K562 (cell line): Measurements from ENCODE around the gene NTNG1. TPM values are rescaled to one million over a fixed set of nuclear protein-coding genes. Genes with fewer than 3 reads are reported as not detected.

Source experiments
- ATAC-seq: fragments of 200-7000 bp; cut with Tn5 transposase; 3 replicates; pipeline ENCODE4 v1.9.1; 2020; ENCODE audit warnings: moderate library complexity
- BruUV-seq: library from RNA; stranded (reverse); fragments of 400-500 nt; replicated peaks from 2 replicates; lab custom pipeline; 2021; lab: Mats Ljungman, UMichigan
- CTCF ChIA-PET: fragments of 300-600 bp; formaldehyde crosslinking; extraction: SDS; loops from one replicate; lab custom pipeline; 2021; ENCODE audit warnings: low intra/inter-chr PET ratio; lab: Yijun Ruan, JAX
- POLR2A ChIA-PET: fragments of 300-600, 350-650 bp; sonication (Branson Sonifier 250); formaldehyde crosslinking; extraction: SDS; loops from one replicate; lab custom pipeline; 2021; ENCODE audit warnings: antibody characterized with exemption, inconsistent platforms; lab: Yijun Ruan, JAX
- DNase-seq, 4 experiments: peaks; one replicate each; pipeline versions ENCODE4 v3.0.0 to v3.0.0-alpha.2; 2011 to 2018; ENCODE audit warnings: low spot score in 3 of 4, mixed read lengths in 3 of 4; ENCODE audit errors: extremely low read depth in 1 of 4
- FAIRE-seq: peaks from 2 replicates; lab custom pipeline; 2011; peaks lifted over from hg19 to GRCh38; lab: Jason Lieb, UNC
- H2AFZ ChIP-seq: 2 replicates; pipeline ENCODE4 v1.6.0; 2011; ENCODE audit warnings: low read depth, low read length, control low read depth, inconsistent platforms
- H3K27ac ChIP-seq: fragments of 200-600 bp; 3 replicates; pipeline ENCODE4 v1.8.0; 2011; ENCODE audit warnings: low read depth, mild to moderate bottlenecking, control low read depth, inconsistent platforms, low read length, moderate library complexity, mixed read lengths; ENCODE audit errors: extremely low read depth
- H3K27me3 ChIP-seq, 2 experiments: fragments of 300-600 bp in 1 of 2; 2 replicates in 1 of 2; 3 replicates in 1 of 2; pipeline versions ENCODE4 v1.6.0 to v1.8.0; 2011; ENCODE audit warnings: inconsistent platforms in 2 of 2, low read length in 2 of 2, mild to moderate bottlenecking in 1 of 2, mixed read lengths in 1 of 2, moderate library complexity in 1 of 2; ENCODE audit not compliant: control insufficient read depth in 2 of 2, insufficient read depth in 2 of 2
- H3K36me3 ChIP-seq: fragments of 300-600 bp; 3 replicates; pipeline ENCODE4 v1.8.0; 2011; ENCODE audit warnings: mild to moderate bottlenecking, low read length, inconsistent platforms; ENCODE audit not compliant: control insufficient read depth, insufficient read depth
- H3K4me1 ChIP-seq, 2 experiments: fragments of 200-600 bp in 1 of 2; replicated peaks in 1 of 2; 2 replicates in 1 of 2; 3 replicates in 1 of 2; pipeline versions ENCODE4 v1.5.1 to v1.8.0; 2011; ENCODE audit warnings: inconsistent platforms in 2 of 2, low read length in 2 of 2, mild to moderate bottlenecking in 1 of 2, mixed read lengths in 1 of 2, moderate library complexity in 1 of 2; ENCODE audit not compliant: control insufficient read depth in 2 of 2, insufficient read depth in 2 of 2
- H3K4me2 ChIP-seq: 2 replicates; pipeline ENCODE4 v1.6.1; 2011; ENCODE audit warnings: low read length, control low read depth, inconsistent platforms, mixed read lengths; ENCODE audit not compliant: insufficient read depth
- H3K4me3 ChIP-seq: fragments of 200-600 bp; sonication (generic), shearing (Covaris generic); 2 replicates; pipeline ENCODE4 v1.5.1; 2016; ENCODE audit warnings: control low read depth, inconsistent platforms
- H3K79me2 ChIP-seq: fragments of 200-600 bp; 3 replicates; pipeline ENCODE4 v1.8.0; 2011; ENCODE audit warnings: low read length, inconsistent platforms; ENCODE audit not compliant: control insufficient read depth, insufficient read depth
- H3K9ac ChIP-seq, 2 experiments: 2 replicates each; pipeline versions ENCODE4 v1.6.0 to v1.6.1; 2011; ENCODE audit warnings: low read depth in 2 of 2, low read length in 2 of 2, control low read depth in 1 of 2, inconsistent platforms in 1 of 2, mild to moderate bottlenecking in 1 of 2, mixed read lengths in 1 of 2; ENCODE audit not compliant: insufficient read depth in 1 of 2
- H3K9me1 ChIP-seq: one replicate; pipeline ENCODE4 v1.6.0; 2011; ENCODE audit warnings: inconsistent platforms, mild to moderate bottlenecking, low read length, moderate library complexity; ENCODE audit not compliant: control insufficient read depth, insufficient read depth
- H3K9me3 ChIP-seq: replicated peaks from 2 replicates; pipeline ENCODE4 v1.5.1; 2011; ENCODE audit warnings: low read depth, low read length, inconsistent platforms; ENCODE audit not compliant: control insufficient read depth, insufficient read depth
- H4K20me1 ChIP-seq: replicated peaks from 2 replicates; pipeline ENCODE4 v1.6.1; 2011; ENCODE audit warnings: low read length, inconsistent platforms, mixed read lengths; ENCODE audit not compliant: control insufficient read depth, insufficient read depth
- BCL6 ChIP-seq: fragments of 250-450 bp; sonication (Bioruptor Pico); IDR thresholded peaks from 2 replicates; pipeline ENCODE4 v1.4.0; 2020
- GMEB1 ChIP-seq: fragments of 250-450 bp; sonication (Bioruptor Pico); IDR thresholded peaks from 2 replicates; pipeline ENCODE4 v1.4.0; 2020; ENCODE audit warnings: mild to moderate bottlenecking
- NEUROD1 ChIP-seq: fragments of 150-350 bp; IDR thresholded peaks from 2 replicates; pipeline ENCODE4 v1.6.1; 2014; ENCODE audit warnings: borderline replicate concordance, low read length, low read depth; ENCODE audit not compliant: partially characterized antibody
- NFIC ChIP-seq: fragments of 450-650 bp; IDR thresholded peaks from 2 replicates; pipeline ENCODE4 v1.6.1; 2017; ENCODE audit warnings: mild to moderate bottlenecking, inconsistent platforms
- NFIX ChIP-seq: fragments of 250-450 bp; sonication (Bioruptor Pico); IDR thresholded peaks from 2 replicates; pipeline ENCODE4 v1.4.0; 2020; ENCODE audit warnings: low read depth, mild to moderate bottlenecking, moderate library complexity
- RBM22 ChIP-seq: fragments of 200-400 bp; formaldehyde crosslinking; IDR thresholded peaks from 2 replicates; pipeline ENCODE4 v1.6.1; 2018; ENCODE audit warnings: low read length, low read depth; ENCODE audit not compliant: poor library complexity, severe bottlenecking
- SIRT6 ChIP-seq: IDR thresholded peaks from one replicate; pipeline ENCODE4 v1.6.1; 2012; ENCODE audit warnings: low read depth, mild to moderate bottlenecking, control low read depth, inconsistent platforms, low read length, moderate library complexity
- WGBS: fragments of 100-300 bp; shearing (Covaris generic); methylation state at CpG from one replicate; pipeline ENCODE4 v1.1.6; 2016; ENCODE audit warnings: low coverage, mixed read lengths; ENCODE audit not compliant: insufficient coverage; ENCODE audit errors: missing lambda C conversion rate; 5-methylcytosine and 5-hydroxymethylcytosine counted together
- in situ Hi-C: fragments of 300-500 bp; cut with MboI; formaldehyde crosslinking; loops from 4 replicates; pipeline ENCODE4 v1.15.0; 2018; ENCODE audit warnings: inconsistent platforms, mixed read lengths
- intact Hi-C: fragments of 100-400 bp; cut with micrococcal nuclease; formaldehyde crosslinking; loops from 2 replicates; pipeline ENCODE4 v1.14.2; 2022
- polyA plus RNA-seq, 8 experiments: library from polyadenylated mRNA; depleted of rRNA in 4 of 8; stranded (reverse) in 5 of 8; unstranded in 3 of 8; fragments of >200 nt; fragmentation: Nextera tagmentation in 2 of 8; fragmentation: Illumina TruSeq in 1 of 8; extraction: Ambion mirVana in 2 of 8; extraction: Trizol in 1 of 8; gene quantifications; 2 replicates each; pipeline versions ENCODE4 v1.2.1 to v1.2.3, GENCODE V29; 2011 to 2014; ENCODE audit warnings: inconsistent platforms in 1 of 8, missing spikeins in 1 of 8
- total RNA-seq, 7 experiments: library from RNA; depleted of rRNA in 6 of 7; stranded (reverse); fragments of >200 nt in 6 of 7; fragmentation: Illumina TruSeq in 2 of 7; extraction: Trizol in 2 of 7; gene quantifications; 2 replicates each; pipeline versions ENCODE4 v1.2.1 to v1.2.3, GENCODE V29; 2011 to 2021; ENCODE audit warnings: low replicate concordance in 1 of 7
- TF ChIP-seq, protein P1 (sequence below): IDR thresholded peaks from 3 replicates; pipeline ENCODE4 v1.6.1; 2011; ENCODE audit warnings: borderline replicate concordance, mild to moderate bottlenecking, moderate library complexity; ENCODE audit not compliant: insufficient read length; ENCODE audit errors: extremely low read depth
- TF ChIP-seq, protein P2 (sequence below), 2 experiments: fragments of 450-650 bp; formaldehyde crosslinking in 1 of 2; IDR thresholded peaks; 2 replicates each; pipeline versions ENCODE4 v1.4.0 to v1.6.1; 2014 to 2020; ENCODE audit warnings: mild to moderate bottlenecking in 2 of 2, borderline replicate concordance in 1 of 2, low read depth in 1 of 2

The NTNG1 gene
- total and polyA plus RNA-seq, 9 of the 15 experiments (the other 6 are each of a cell fraction or from before 2014, with no cell fraction given): not detected

DNA sequence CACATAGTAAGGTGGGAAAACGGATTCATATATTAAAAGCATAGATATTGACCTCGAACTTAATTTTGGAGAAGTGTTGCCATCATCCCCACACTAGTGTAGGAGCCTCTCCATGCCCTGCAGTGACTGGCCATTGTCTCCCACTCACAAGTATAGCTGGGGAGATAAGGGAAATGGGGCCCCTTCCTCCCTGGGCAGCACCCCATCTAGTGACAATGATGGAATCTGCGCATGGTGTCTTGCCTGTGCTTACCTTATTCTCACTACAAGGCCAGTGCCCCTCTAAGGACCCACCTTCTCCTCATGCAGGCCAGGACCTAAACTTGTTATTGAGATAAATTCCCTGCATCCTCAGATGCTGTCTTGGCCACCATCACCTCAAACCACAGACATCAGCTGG lies 374.9 kb downstream of the NTNG1 start:
- Histone ChIP-seq H3K4me3 (no peak overlapping the region), H3K9me3 (no peaks in the 10 kb centered on the region), H3K9ac (no peak overlapping the region), H3K27ac (no peak overlapping the region), H3K9me1 (no peaks in the 10 kb centered on the region), H3K79me2 (no peaks in the 10 kb centered on the region), H4K20me1 (no peaks in the 10 kb centered on the region), H3K36me3 (no peaks in the 10 kb centered on the region), H3K4me1 (no peaks in the 10 kb centered on the region), H3K27me3 (no peaks in the 10 kb centered on the region), H2AFZ (no peak overlapping the region), H3K4me2 (no peak overlapping the region)
- in situ Hi-C loops (no loop called here), intact Hi-C loops (no loop called here)
- DNase-seq (no peak), FAIRE-seq (no peak), ATAC-seq (no peak)
- ChIA-PET CTCF (no interaction called here), POLR2A (no interaction called here)
- BruUV-seq: no TSS peak
- WGBS: 8% methylated on average over 3 of the region's 3 CpGs
- TF ChIP-seq, protein P1, sequence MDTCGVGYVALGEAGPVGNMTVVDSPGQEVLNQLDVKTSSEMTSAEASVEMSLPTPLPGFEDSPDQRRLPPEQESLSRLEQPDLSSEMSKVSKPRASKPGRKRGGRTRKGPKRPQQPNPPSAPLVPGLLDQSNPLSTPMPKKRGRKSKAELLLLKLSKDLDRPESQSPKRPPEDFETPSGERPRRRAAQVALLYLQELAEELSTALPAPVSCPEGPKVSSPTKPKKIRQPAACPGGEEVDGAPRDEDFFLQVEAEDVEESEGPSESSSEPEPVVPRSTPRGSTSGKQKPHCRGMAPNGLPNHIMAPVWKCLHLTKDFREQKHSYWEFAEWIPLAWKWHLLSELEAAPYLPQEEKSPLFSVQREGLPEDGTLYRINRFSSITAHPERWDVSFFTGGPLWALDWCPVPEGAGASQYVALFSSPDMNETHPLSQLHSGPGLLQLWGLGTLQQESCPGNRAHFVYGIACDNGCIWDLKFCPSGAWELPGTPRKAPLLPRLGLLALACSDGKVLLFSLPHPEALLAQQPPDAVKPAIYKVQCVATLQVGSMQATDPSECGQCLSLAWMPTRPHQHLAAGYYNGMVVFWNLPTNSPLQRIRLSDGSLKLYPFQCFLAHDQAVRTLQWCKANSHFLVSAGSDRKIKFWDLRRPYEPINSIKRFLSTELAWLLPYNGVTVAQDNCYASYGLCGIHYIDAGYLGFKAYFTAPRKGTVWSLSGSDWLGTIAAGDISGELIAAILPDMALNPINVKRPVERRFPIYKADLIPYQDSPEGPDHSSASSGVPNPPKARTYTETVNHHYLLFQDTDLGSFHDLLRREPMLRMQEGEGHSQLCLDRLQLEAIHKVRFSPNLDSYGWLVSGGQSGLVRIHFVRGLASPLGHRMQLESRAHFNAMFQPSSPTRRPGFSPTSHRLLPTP: no peak
- TF ChIP-seq SIRT6: no peak
- TF ChIP-seq NFIX (CRISPR knock-in tag): no peak
- no peak for TF ChIP-seq GMEB1
- TF ChIP-seq NFIC: no peak
- TF ChIP-seq BCL6 (CRISPR knock-in tag): no peak
- no peak for TF ChIP-seq NEUROD1
- no peak for TF ChIP-seq RBM22
- TF ChIP-seq, protein P2, sequence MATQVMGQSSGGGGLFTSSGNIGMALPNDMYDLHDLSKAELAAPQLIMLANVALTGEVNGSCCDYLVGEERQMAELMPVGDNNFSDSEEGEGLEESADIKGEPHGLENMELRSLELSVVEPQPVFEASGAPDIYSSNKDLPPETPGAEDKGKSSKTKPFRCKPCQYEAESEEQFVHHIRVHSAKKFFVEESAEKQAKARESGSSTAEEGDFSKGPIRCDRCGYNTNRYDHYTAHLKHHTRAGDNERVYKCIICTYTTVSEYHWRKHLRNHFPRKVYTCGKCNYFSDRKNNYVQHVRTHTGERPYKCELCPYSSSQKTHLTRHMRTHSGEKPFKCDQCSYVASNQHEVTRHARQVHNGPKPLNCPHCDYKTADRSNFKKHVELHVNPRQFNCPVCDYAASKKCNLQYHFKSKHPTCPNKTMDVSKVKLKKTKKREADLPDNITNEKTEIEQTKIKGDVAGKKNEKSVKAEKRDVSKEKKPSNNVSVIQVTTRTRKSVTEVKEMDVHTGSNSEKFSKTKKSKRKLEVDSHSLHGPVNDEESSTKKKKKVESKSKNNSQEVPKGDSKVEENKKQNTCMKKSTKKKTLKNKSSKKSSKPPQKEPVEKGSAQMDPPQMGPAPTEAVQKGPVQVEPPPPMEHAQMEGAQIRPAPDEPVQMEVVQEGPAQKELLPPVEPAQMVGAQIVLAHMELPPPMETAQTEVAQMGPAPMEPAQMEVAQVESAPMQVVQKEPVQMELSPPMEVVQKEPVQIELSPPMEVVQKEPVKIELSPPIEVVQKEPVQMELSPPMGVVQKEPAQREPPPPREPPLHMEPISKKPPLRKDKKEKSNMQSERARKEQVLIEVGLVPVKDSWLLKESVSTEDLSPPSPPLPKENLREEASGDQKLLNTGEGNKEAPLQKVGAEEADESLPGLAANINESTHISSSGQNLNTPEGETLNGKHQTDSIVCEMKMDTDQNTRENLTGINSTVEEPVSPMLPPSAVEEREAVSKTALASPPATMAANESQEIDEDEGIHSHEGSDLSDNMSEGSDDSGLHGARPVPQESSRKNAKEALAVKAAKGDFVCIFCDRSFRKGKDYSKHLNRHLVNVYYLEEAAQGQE (IDR thresholded peaks at IDR 0.05; ENCODE audit: borderline replicate concordance): no peak
- TF ChIP-seq, protein P2 (CRISPR knock-in tag; IDR thresholded peaks at IDR 0.05; ENCODE audit: low read depth): no peak
